GM12874 (cell line): ENCODE measurements around the gene MYH13.

ENCODE experiments used
- CTCF ChIP-seq: IDR thresholded peaks from 2 replicates; pipeline ENCODE4 v1.5.1; 2011; ENCODE audit warnings: low read depth, mild to moderate bottlenecking, control low read depth, low read length, moderate library complexity; ENCODE audit not compliant: insufficient read depth

The MYH13 gene

GRCh38 chr17:10266296-10266876 lies 106.4 kb downstream of the MYH13 start:
- no peak for TF ChIP-seq CTCF

- TF ChIP-seq CTCF: no peak
These were observed 107.6 kb downstream of the MYH13 start for GRCh38 chr17:10265100-10265810.

- TF ChIP-seq CTCF: no peak
These were observed 108.8 kb downstream of the MYH13 start for GRCh38 chr17:10264051-10264450.

- TF ChIP-seq CTCF: no peak
These were observed 110.4 kb downstream of the MYH13 start for GRCh38 chr17:10262451-10262850.

- TF ChIP-seq CTCF: no peak
These were observed 111.7 kb downstream of the MYH13 start for GRCh38 chr17:10261098-10261497.

GRCh38 chr17:10251212-10251948 lies 121.4 kb downstream of the MYH13 start:
- no peak for TF ChIP-seq CTCF
